ENCODE data around the gene TSPEAR. TPM values are rescaled to one million over a fixed set of nuclear protein-coding genes. Genes with fewer than 3 reads are reported as not detected.
"Not testable (repeated sequence)": the region's sequence is repeated elsewhere in the genome, so short reads cannot be mapped to it uniquely, and the experiment has no call there.

TSPEAR gene
- total RNA-seq, 1 donor from 2014 or later = not detected

GRCh38 chr21:44703731-44704635 is 7.4 kb downstream of the TSPEAR start:
- peak; percentile 69 for DNase-seq (ENCODE audit: low spot score)

GRCh38 chr21:44702973-44703730 is 8.2 kb downstream of the TSPEAR start:
- peak; percentile 75 for DNase-seq (ENCODE audit: low spot score)

DNA sequence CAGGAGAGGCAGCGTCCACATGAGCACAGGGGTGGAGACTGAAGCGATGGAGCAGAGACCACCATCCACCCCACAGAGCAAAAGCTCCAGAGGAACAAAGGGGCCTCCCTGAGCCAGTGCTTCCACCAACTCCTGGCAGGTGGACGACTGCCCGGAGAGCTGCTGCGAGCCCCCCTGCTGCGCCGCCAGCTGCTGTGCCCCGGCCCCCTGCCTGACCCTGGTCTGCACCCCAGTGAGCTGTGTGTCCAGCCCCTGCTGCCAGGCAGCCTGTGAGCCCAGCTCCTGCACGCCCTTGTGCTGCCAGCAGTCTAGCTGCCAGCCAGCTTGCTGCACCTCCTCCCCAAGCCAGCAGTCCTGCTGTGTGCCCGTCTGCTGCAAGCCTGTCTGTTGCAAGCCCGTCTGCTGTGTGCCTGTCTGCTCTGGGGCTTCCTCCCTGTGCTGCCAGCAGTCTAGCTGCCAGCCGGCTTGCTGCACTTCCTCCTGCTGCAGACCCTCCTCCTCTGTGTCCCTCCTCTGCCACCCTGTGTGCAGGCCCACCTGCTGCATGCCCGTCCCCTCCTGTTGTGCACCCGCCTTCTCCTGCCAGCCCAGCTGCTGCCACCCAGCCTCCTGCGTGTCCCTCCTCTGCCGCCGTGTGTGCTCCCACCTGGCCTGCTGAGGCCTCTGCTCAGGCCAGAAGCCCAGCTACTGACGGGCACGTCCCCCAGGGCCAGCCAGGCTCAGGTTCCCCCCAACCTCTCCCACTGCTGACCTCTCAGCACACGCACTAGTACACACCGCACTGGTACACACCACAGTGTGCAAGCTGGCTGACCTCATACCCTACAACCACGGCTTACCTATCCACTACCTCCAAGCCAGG is 9.0 kb downstream of the TSPEAR start:
- peak; percentile 55 for DNase-seq (ENCODE audit: low spot score)

DNA sequence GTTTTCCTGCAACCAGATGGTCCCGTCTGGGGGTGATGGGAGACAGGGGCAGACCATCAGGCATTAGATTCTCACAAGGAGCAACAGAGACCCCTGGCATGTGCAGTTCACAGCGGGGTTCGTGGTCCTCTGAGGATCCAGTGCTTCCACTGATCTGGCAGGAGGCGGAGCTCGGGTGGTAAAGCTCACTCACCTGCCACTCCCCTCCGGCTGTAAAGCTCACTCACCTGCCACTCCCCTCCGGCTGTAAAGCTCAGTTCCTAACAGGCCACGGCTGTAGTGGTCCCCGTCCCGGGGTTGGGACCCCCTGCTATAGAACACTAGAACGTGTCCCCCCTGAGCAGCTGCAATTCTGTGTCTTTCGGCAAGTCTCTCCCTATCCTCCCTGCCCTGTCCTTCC is 9.8 kb downstream of the TSPEAR start:
- peak; percentile 78 for DNase-seq (ENCODE audit: low spot score)

DNA sequence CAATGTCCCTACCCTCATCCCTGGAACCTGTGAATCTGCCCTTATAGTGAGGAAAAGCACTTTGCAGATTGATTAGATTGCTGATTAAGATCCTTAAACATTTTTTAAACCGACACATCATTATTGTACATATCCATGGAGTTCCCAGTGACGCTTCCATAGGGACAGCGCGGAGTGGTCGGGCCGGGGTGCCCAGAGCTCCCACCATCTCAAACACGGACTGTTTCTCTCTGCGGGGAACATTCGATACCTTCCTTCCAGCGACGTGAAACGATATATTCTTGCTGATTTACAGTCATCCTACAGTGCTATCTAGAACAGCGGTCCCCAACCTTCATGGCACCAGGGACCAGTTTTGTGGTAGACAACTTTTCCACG is 10.4 kb downstream of the TSPEAR start:
- peak; percentile 75 for DNase-seq (ENCODE audit: low spot score)

GRCh38 chr21:44700101-44701022 is 11.0 kb downstream of the TSPEAR start:
- peak; percentile 76 for DNase-seq (ENCODE audit: low spot score)

DNA sequence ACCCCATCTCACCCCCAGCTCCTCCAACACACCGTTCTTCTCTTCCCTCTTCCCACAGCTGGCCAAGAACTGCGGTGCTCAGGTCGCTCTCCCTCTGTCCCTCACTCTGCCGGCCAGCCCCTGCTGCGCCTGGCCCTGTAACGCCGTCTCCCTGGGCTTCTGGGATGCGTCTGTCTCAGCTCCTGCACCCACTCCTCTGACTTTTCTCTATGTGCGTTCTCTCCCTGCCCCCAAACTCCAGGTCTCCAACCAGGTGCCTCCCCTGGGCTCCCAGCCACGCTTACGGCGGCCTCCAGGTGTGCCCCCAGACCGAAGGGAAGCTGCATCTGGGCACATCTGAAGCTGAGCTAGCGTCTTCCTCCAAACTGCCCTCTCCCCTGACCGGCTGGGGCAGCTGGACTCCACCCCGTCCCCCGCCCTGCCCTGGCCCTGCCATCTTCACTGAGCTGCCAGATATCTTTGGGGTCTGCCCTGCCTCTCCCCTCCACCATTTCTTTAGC is 11.8 kb downstream of the TSPEAR start:
- DNase-seq (ENCODE audit: low spot score) = peak; percentile 57

- peak; percentile 83 for DNase-seq (ENCODE audit: low spot score)
Observed at GRCh38 chr21:44697811-44698734, 13.3 kb downstream of the TSPEAR start.

DNA sequence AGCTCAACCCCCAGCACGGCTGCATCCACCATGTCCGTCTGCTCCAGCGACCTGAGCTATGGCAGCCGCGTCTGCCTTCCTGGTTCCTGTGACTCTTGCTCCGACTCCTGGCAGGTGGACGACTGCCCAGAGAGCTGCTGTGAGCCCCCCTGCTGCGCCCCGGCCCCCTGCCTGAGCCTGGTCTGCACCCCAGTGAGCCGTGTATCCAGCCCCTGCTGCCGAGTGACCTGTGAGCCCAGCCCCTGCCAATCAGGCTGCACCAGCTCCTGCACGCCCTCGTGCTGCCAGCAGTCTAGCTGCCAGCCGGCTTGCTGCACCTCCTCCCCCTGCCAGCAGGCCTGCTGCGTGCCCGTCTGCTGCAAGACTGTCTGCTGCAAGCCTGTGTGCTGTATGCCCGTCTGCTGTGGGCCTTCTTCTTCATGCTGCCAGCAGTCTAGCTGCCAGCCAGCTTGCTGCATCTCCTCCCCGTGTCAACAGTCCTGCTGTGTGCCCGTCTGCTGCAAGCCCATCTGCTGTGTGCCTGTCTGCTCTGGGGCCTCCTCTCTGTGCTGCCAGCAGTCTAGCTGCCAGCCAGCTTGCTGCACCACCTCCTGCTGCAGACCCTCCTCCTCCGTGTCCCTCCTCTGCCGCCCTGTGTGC is 14.1 kb downstream of the TSPEAR start, which contains the start of gene KRTAP10-12:
Gene KRTAP10-12, plus strand, starts transcription at position 1 of the 639 bp plus-strand sequence. Its CDS starts 30 bp downstream, at position 31.
- peak; percentile 67 for DNase-seq (ENCODE audit: low spot score)

- peak; percentile 35 for DNase-seq (ENCODE audit: low spot score)
Observed at GRCh38 chr21:44696572-44696971, 14.8 kb downstream of the TSPEAR start.

DNA sequence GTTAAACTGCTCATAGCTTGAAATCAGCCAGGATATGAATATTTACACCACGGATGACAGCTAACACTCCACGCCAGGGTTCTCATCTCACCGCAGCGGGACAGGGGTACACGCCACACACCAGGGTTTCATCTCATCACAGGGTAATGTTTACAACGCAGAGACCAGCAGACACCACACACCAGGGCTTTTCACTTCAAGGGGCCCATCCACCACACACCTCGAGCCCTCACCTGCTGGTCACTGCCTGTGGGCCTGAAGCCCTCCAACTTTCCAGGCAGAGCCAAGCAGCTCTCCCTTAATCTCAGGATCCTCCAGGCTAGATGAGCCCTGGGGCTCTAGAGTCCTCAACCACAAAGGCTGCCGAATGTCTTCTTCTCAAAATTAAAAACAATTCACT is 15.7 kb downstream of the TSPEAR start:
- no peak for DNase-seq (ENCODE audit: low spot score)

- DNase-seq (ENCODE audit: low spot score) = peak; percentile 65
Observed at GRCh38 chr21:44695184-44695583, 16.2 kb downstream of the TSPEAR start.

GRCh38 chr21:44694776-44695175 is 16.6 kb downstream of the TSPEAR start:
- DNase-seq (ENCODE audit: low spot score) = peak; percentile 60

DNA sequence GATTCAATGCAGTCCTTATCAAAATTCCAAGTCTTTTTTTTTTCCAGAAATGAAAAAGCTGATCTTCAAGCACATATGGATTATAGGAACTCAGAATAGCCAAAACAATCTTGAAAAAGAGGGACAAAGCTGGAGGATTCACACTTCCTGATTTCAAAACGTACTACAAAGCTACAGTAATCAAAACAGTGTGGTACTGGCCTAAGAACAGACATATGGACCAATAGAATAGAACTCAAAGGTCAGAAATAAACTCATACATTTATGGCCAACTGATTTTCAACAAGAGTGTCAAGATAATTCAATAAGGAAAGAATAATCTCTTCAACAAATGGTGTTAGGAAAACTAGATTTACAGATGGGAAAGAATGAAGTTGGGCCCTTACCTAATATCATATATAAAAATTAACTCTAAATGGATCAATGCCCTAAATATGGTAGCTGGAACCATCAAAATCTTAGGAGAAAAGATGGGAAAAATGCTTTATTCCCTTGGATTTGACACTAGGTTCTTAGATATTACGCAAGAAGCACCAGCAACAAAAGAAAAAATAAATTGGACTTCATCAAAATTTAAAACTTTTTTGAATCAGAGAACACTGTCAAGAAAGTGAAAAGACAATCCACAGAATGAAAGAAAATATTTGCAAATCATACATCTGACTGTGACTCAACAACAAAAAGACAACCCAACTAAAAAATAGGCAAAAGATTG is 18.4 kb downstream of the TSPEAR start:
- no peak for DNase-seq (ENCODE audit: low spot score)

DNA sequence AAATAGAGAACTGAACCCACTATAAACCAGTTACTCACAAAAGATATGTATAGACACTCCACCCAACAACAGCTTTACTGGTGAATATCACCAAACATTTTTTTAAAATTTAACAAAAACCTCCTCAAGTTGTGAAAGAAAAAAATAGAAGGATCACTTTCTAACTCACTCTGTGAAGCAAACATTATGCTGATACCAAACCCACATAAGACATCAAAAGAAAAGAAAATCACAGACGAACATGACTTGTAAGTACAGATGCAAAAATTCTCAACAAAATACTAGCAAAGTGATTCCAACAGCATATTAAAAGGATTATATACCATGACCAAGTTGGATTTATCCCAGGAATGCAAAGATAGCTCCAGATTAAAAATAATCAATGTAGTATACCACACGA is 19.7 kb downstream of the TSPEAR start:
- DNase-seq (ENCODE audit: low spot score) = no peak

GRCh38 chr21:44689740-44690139 is 21.6 kb downstream of the TSPEAR start:
- DNase-seq (ENCODE audit: low spot score) = not testable (repeated sequence)

DNA sequence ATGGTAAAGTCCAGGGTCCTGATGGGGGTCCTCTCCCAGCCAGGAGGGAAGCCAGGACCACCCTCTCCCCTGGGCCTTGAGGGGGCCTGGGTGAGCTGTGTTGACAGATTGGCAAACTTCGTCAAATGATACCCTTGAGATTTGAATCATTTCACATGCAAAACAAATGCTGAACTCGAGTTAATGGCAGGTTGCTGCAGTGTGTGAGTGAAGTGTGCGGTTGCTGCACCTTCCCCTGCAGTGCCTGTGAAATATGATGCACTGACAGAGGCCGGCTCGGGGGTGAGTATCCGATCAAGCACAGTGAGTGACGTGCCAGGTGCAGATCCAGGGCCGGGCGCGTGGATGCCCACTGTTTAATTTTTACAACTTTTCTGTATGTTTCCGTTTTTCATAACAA is 23.7 kb downstream of the TSPEAR start:
- no peak for DNase-seq (ENCODE audit: low spot score)

Measured in mesenteric fat pad (tissue), 1 donor.